Stimulated activated CD4-positive, alpha-beta T cell treated with anti-CD3 and anti-CD28 coated beads, TNF-alpha, amount 100 ng/mL, for 24 hours (primary cell): ENCODE results near the gene GLRX.

ENCODE experiments used
- DNase-seq, 3 experiments: peaks; one replicate each; pipeline ENCODE4 v3.0.0-alpha.2; 2020; ENCODE audit warnings: low read depth in 3 of 3

GLRX gene

GRCh38 chr5:95808686-95809413 lies 13.7 kb downstream of the GLRX start:
- DNase-seq: peak in 2 of 3 experiments; percentile 54 to 68

DNA sequence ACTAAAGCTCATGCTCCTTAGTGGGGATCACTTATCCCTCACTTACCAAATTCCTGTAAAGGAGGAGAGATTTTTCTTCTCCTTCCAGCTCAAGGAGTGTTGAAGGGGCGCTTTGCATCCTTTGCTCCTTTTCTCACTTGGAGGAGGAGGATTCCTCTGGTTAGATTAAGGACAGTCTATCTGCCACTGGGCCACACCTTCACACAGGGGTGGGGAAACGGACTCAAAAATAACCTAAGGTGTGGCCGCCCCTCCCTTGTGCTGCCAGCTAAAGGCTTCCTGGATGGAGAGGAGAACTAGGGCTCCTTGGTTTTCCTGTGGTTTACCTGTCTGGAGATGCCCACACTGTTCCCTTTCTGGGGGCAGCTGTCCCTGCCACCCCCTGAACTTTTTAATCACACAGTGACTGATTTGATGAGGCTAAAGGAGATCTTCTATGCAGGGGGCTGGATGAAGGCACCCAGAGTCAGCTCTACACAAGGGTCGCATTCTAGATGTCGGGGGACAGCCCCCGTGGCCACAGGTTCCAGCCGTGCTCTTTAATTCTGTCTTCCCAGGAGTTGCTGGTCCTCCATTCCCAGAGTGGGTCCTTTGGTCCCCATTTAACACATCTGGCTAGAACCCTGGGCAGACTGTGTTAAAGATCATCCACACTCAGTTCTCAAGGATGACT lies 14.4 kb downstream of the GLRX start:
- no peak for DNase-seq

DNA sequence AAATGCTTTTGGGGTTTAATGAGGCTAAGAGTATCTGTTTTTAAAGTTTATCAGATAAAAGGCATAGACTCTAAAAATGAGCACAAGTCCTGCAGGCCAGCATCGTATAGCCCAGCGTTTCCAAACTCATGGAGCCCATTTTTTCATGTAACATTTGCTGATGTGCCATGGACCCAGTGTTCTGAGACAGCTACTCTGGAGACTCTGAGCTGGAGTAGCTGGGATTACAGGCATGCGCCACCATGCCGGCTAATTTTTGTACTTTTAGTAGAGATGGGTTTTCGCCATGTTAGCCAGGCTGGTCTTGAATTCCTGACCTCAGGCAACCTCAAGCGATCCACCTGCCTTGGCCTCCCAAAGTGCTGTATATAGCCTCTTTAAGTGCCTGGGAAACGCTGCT lies 15.8 kb downstream of the GLRX start:
- no peak for DNase-seq

GRCh38 chr5:95804736-95805539 lies 17.6 kb downstream of the GLRX start:
- DNase-seq: no peak

DNA sequence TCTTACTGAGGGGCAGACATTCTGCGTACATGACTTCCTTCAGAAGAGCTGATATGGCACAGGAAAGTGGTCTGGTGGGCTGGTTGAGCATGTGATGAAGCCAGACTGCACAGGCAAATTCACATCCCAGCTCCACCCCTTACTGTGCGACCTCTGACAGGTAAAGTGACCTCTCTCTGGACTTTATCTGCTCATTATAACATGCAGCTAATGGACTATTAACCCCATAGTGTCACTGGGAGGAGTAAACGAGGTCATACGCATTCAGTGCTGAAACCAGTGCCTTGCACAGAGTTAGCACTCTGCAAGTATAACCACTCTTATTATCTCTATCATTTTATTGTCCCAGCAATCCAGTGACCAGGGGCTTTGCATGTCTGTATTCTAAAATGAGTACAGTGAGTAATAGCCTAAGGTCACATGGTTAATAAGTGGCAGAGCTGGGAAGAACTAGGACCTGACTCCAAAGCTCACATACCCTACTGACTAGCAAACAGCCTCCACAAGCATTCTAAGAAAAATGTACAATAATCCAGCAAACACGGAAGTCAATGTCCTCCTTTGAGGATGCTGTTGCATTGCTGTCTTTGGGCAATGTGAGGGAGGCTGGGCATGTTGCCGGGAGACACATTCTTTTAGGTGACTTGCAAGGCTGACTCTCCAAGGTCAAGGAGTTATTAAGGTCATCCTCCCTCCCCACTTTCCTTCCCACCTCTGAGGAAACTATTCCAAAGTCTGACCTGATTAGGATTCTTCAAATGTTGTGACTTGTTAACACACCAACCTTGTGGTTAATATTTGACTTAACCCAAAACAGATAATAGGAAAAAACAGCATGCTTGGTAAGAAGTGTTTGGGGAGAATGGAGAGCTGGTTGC lies 19.0 kb downstream of the GLRX start:
- DNase-seq: no peak

- DNase-seq: no peak
Measured at GRCh38 chr5:95801961-95802360, 20.6 kb downstream of the GLRX start.

- DNase-seq: no peak
Measured at GRCh38 chr5:95801532-95801931, 21.0 kb downstream of the GLRX start.

DNA sequence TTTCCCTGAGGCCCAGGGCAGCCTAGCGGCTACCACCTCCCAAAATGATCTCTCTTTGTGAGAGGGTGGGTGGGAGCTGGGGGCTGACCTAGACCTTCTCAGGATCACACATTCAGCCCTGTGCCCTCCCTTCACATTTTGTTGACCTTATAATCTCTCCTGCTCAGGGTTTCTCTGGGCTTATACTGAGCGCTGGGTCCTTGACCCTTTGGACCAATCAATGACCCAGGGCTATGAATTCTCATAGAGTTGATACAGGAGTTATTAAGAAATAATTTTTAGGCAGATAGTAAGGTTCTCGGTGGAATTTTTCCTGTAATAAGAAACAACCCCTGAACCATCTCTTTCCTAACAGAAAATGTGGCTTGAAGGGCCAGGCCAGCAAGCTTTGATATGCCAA lies 22.0 kb downstream of the GLRX start:
- DNase-seq: no peak

DNA sequence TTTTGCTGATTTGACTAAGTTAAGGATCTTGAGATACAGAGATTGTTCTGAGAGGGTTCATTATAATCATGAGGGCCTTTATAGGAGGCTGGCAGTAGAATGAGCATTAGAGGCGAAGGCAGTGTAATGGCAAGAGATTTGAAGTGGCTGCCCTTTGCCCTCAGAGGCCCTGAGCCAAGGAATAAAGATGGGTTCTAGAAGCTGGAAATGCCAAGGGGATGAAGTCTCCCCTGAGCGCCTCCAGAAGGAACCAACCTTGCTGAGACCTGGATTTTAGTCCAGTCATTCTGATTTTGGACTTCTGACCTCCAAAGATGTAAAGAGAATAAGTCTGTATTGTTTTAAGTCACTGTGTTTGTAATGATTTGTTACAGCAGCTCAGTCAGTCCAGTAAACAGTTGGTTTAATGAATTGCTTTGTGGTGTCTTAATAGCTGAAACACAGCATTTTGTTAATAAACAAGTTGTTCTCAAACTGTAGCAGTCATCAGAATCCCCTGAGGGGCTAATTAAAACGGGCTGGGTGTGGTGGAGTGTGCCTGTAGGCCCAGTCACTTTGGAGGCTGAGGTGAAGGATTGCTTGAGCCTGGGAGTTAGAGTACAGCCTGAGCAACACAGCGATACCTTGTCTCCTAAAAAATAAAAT lies 23.2 kb downstream of the GLRX start:
- DNase-seq: no peak

DNA sequence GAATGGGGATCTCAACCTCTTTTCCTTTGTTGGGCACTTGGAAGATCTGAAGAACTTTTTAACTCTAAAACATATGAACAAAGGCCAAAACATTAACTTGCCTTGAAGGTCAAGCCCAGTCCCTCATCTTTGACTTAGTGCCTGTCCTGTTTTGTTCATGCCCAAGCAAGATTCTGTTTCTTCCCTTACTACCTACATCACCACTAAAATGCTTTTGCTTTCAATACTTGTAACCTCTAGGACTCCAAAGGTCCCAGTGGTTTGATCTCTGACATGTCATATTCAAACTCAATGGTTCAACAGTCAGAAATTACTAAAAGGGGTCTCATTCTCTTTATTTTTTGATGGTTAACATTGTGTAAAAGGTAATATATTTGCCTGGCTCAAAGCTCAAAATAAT lies 24.0 kb downstream of the GLRX start:
- no peak for DNase-seq

GRCh38 chr5:95798048-95798447 lies 24.5 kb downstream of the GLRX start:
- no peak for DNase-seq

- no peak for DNase-seq
Measured at GRCh38 chr5:95797301-95797700, 25.2 kb downstream of the GLRX start.

GRCh38 chr5:95794070-95794516 lies 28.4 kb downstream of the GLRX start:
- no peak for DNase-seq

GRCh38 chr5:95791751-95792150 lies 30.8 kb downstream of the GLRX start:
- no peak for DNase-seq

DNA sequence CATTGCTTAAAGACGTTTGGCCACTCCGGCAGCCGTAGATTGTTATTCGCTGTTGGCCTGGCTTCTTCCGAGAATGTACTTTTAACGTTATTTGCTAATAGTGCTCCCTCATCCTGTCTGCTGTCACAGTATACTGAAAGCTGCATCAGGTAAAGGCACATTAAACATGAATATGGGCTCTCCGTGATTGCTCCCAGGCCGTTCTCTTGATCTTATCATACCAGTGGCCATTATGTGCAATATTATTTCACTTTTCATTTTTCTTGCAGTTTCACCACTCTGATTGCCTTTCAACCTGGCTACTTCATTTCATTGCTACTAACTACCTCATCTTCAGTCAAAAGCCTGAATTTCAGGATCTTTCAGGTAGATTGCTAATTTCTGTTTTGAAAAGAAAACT lies 34.0 kb downstream of the GLRX start:
- DNase-seq: no peak

GRCh38 chr5:95786821-95787418 lies 35.6 kb downstream of the GLRX start:
- no peak for DNase-seq

DNA sequence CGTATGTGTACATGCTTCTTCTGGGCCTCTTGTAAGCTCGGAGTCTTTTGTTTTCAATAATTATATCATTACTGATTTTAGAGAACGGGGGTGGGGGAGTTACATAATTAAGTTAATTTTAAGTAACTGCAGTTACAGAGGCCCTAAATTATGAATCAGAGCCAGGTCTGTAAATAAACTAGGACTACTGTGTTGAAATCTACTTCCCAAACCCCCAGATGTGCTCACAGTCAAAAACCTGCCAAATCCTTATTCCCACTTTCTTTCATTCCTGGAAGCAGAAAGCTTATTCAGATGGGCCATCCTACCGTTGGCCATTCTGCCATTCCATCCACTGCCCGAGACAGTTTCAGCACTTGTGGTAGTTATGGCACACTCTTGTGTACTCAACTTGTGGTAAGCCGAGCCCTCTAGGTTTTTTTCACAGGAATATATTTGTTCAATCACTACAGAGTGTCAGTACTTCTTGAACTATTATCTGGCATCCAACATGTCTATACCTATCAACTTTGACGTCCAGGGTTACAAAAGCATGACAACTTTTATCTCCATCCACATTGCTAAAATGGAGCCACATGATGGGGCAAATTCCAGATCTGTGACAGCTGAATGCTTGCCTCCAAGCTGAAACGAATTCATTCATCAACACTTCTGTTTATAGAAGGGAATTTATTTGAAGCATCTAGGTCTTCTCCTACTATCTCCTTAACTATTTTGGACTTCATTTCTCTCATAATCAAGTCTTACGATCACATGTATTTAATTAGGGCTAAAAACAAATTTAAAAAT lies 37.8 kb downstream of the GLRX start:
- DNase-seq: no peak

DNA sequence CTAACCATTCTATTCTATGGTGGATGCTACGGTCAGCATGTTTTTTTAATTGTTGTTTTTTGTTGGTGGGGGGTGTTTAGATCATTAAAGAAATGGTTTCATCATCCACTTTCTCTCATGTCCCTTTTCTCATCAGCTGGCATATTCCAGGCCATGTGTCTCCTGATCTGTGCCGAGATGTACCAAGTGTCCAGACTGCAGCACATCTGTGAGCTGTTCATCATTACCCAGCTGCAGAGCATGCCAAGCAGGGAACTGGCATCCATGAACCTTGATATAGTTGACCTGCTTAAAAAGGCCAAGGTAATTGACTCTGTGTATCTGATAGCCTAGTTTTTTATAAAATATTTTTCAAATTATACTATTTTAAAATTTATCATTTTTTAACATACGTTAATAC lies 38.9 kb downstream of the GLRX start:
- DNase-seq: no peak

- no peak for DNase-seq
Measured at GRCh38 chr5:95782181-95782580, 40.3 kb downstream of the GLRX start.

- peak; percentile 42 to 59 (median 50) for DNase-seq
Measured at GRCh38 chr5:95781101-95781583, 41.4 kb downstream of the GLRX start.
